Right lobe of liver (tissue), 4 donors: ENCODE measurements around the gene SRSF7.

Experiments used
- CTCF ChIP-seq, 4 donors: fragments of 200-600 bp in 3 of 4; fragments of 450-650 bp in 1 of 4; IDR thresholded peaks; one replicate each; pipeline versions ENCODE4 v1.5.1 to v1.8.0; 2016 to 2022; ENCODE audit warnings: antibody characterized with exemption in 4 of 4, mild to moderate bottlenecking in 2 of 4
- POLR2A ChIP-seq: fragments of 450-650 bp; IDR thresholded peaks from one replicate; pipeline ENCODE4 v1.6.1; 2017; ENCODE audit warnings: antibody characterized with exemption, mild to moderate bottlenecking
- donor health status: DM: no; HTN: no; CAD: no.
- donor health status: DM: no; HTN: no; CAD: no.
- donor health status: DM: no; HTN: yes; CAD: no.

- no peak for TF ChIP-seq CTCF (IDR thresholded peaks at IDR 0.05)
- TF ChIP-seq POLR2A = no peak
Measured at GRCh38 chr2:38747819-38748218, 3.3 kb downstream of the SRSF7 start.
